RWPE1 (cell line): ENCODE measurements around the gene KCNG4.

Experiments
- CTCF ChIA-PET: fragments of 350-600 bp; sonication (Branson Sonifier 250); formaldehyde crosslinking; extraction: SDS; loops from one replicate; lab custom pipeline; 2021; lab: Yijun Ruan, JAX
- POLR2A ChIA-PET: fragments of 400-600 bp; formaldehyde crosslinking; extraction: SDS; loops from one replicate; lab custom pipeline; 2020; ENCODE audit warnings: antibody characterized with exemption; ENCODE audit not compliant: low non-redundant PET; lab: Yijun Ruan, JAX
- DNase-seq: peaks from one replicate; pipeline ENCODE4 v3.0.0; 2012; ENCODE audit warnings: low spot score
- H3K27ac ChIP-seq: fragments of 450-650 bp; 2 replicates; pipeline ENCODE4 v1.5.1; 2017
- TF ChIP-seq, protein P1 (sequence below): fragments of 450-650 bp; conservative IDR thresholded peaks from 2 replicates; pipeline ENCODE4 v1.5.1; 2017; ENCODE audit warnings: low read depth, mild to moderate bottlenecking

Gene KCNG4

DNA sequence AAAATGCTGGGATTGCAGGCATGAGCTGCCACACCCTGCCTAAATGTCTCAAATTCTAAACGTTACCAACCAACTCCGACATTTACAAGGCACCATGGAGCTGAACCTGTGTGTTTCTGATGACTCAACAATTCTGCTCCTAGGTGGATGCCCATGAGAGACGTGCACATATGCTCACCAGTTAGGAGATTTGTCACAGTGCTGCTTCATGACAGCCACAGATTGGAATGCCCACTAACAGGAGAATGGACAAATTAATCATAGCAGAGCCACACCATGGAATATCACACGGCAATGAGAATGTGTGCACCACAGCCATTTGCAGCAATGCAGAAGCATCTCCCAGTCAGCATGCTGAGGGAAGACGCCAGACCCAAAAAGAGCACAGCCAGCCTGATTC lies 8.0 kb upstream of the KCNG4 start:
- TF ChIP-seq, protein P1, sequence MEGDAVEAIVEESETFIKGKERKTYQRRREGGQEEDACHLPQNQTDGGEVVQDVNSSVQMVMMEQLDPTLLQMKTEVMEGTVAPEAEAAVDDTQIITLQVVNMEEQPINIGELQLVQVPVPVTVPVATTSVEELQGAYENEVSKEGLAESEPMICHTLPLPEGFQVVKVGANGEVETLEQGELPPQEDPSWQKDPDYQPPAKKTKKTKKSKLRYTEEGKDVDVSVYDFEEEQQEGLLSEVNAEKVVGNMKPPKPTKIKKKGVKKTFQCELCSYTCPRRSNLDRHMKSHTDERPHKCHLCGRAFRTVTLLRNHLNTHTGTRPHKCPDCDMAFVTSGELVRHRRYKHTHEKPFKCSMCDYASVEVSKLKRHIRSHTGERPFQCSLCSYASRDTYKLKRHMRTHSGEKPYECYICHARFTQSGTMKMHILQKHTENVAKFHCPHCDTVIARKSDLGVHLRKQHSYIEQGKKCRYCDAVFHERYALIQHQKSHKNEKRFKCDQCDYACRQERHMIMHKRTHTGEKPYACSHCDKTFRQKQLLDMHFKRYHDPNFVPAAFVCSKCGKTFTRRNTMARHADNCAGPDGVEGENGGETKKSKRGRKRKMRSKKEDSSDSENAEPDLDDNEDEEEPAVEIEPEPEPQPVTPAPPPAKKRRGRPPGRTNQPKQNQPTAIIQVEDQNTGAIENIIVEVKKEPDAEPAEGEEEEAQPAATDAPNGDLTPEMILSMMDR = no peak
- DNase-seq = peak; percentile 41
- no peak overlapping the region for H3K27ac ChIP-seq
- CTCF ChIA-PET = no interaction called here
- POLR2A ChIA-PET = no interaction called here

DNA sequence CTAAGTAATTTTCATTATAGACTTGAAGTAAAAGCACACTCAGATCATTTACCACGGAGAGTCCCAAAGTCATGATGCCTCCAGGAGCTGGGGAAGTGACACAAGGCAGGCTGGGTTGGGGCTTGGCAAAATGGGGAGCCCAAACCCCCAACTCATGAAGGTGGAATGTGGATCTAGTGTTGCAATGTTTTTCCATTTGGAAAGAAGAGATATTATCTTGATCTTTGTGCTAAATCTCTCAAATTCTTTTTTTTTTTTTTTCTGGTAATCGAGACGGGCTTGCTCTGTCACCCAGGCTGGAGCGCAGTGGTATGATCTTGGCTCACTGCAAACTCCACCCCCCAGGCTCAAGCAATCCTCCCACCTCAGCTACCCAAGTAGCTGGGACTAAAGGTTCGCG lies 7.5 kb upstream of the KCNG4 start:
- TF ChIP-seq, protein P1 = no peak
- no peak overlapping the region for H3K27ac ChIP-seq
- DNase-seq = no peak
- ChIA-PET POLR2A (no interaction called here), CTCF (no interaction called here)

DNA sequence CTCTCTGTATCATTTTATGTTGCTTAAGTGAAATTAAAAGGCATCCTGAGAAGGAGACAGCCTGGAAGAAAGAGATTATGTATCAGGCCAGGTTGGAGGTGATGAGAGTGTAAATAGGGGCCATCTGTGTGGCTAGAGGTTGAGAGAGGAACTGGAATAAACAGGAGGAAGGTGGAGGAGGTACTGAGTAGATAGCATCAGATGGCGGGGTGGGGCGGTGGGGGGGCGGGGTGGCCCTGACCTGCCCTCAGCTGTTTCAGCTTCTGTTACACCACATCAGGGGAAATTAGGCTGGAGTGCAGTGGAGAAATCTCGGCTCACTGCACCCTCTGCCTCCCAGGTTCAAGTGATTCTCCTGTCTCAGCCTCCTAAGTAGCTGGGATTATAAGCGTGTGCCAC lies 6.9 kb upstream of the KCNG4 start:
- CTCF ChIA-PET = interaction anchor here (0.6 to 2.0 kb wide), 2 partner anchors 36 to 60 kb away, joined by 5 read pairs; partner anchors contain the start of gene TAF1C
- no peak overlapping the region for H3K27ac ChIP-seq
- TF ChIP-seq, protein P1 = no peak
- POLR2A ChIA-PET = no interaction called here
- DNase-seq = no peak

DNA sequence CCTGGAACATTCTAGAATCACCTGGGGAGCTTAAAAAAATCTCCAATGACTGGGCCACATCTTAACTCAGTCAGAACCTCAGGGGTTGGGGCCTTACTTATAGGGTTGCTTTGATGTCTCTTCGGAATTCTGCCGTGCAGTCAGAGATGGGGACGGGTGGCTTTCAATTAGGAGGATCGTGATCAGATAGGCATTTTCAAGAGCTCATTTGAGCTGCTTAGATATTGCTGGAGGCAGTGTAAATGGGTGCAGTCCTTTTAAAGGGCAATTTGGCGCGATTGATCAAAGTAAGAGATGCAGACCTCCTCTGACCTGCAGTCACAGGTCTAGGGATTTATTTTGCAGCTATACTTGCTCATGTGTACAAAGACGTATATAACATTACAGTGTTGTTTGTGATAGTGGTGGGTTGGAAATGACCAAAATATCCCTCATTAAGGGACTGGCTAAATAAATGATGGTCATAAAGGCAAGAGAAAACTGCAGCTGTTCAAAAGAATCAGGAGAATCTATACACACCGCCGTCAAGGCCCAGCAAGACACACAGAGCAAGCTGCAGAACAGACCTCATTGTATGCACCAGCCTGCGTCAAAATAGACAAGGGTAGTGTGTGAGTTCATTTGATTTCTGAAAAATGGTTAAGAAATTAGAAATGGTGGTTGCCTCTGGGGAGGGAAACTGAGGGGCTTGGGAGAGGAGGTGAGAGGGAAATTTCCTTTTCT lies 6.3 kb upstream of the KCNG4 start:
- no peak overlapping the region for H3K27ac ChIP-seq
- TF ChIP-seq, protein P1 = no peak
- DNase-seq = no peak
- POLR2A ChIA-PET = no interaction called here
- CTCF ChIA-PET = interaction anchor here (0.6 to 2.0 kb wide), 2 partner anchors 37 to 59 kb away, joined by 5 read pairs; partner anchors contain the start of gene TAF1C

DNA sequence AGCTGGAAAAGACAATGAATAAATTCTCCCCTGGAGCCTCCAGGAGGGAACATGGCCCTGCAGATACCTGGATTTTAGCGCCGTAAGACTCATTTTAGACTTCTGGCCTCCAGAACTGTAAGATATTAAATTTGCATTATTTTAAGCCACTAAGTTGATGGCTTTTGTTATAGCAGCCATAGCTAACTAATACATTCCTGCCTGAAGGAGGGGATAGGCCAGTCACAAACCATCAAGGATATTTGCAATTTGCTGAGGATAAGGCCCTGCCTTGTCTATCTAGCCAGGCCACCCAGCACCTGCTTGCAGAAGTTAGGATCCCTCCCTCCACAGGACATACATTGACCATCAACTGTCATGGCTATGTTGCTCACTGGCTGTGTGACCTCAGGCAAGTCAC lies 4.9 kb upstream of the KCNG4 start:
- no peak for DNase-seq
- H3K27ac ChIP-seq = no peak overlapping the region
- ChIA-PET CTCF (interaction anchor here (0.8 kb wide), 1 partner anchor 32 kb away, joined by 3 read pairs; no protein-coding TSS in a partner anchor), POLR2A (no interaction called here)
- TF ChIP-seq, protein P1 = no peak

DNA sequence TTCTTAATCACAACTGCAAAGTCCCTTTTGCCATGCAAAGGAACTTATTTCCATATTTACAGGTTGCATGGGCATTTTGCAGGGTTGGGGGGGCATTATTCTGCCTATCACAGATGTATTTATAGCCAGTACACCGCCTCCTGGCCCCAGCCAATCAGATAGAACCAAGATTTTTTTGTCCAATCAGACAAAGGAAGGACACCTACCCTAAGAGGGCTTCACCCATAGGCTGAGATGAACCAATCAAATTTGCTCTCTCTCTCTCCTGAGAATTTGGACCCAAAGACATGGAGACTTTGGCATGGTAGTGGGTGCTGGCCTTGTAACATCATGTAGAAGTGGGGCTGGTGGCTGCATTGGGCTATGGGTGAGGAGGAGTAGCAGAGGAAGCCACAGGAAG lies 3.9 kb upstream of the KCNG4 start:
- no peak overlapping the region for H3K27ac ChIP-seq
- DNase-seq = no peak
- TF ChIP-seq, protein P1 = no peak
- ChIA-PET POLR2A (no interaction called here), CTCF (interaction anchor here (0.7 kb wide), 1 partner anchor 59 kb away, joined by 6 read pairs; no protein-coding TSS in a partner anchor)
